GM20000 (cell line): ENCODE data around the gene HSPG2.

Experiments
- DNase-seq: peaks from one replicate; pipeline ENCODE4 v3.0.0; 2012; ENCODE audit warnings: low spot score
- TF ChIP-seq, protein P1 (sequence below): IDR thresholded peaks from 2 replicates; pipeline ENCODE4 v1.5.1; 2012; ENCODE audit warnings: mild to moderate bottlenecking, control low read depth; ENCODE audit errors: extremely low read depth, missing control alignments

HSPG2 gene

DNA sequence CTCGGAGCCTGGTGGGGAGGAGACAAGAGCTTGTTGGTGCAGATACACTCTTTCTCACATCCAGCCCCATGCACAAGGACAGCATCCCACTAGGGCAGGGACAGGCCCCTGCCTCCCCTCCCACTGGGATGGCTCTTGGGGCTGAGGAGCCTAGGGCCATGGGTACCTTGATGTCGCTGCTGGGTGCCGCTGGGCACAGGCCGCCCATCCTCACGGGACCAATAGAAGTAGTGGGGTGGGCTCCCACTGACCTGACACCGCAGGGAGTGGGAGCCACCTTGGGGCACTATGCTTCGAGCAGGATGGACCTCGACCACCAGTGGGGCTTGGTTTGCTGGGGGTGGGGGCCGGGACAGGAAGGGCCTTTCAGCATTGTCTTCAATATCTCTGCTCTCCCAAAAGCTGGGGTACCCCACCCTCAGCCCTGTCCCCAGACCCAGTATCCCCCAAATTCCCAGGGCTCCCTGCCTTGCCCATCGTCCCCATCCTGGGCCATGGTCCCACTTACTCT, 77.4 kb downstream of the HSPG2 start:
- TF ChIP-seq, protein P1, sequence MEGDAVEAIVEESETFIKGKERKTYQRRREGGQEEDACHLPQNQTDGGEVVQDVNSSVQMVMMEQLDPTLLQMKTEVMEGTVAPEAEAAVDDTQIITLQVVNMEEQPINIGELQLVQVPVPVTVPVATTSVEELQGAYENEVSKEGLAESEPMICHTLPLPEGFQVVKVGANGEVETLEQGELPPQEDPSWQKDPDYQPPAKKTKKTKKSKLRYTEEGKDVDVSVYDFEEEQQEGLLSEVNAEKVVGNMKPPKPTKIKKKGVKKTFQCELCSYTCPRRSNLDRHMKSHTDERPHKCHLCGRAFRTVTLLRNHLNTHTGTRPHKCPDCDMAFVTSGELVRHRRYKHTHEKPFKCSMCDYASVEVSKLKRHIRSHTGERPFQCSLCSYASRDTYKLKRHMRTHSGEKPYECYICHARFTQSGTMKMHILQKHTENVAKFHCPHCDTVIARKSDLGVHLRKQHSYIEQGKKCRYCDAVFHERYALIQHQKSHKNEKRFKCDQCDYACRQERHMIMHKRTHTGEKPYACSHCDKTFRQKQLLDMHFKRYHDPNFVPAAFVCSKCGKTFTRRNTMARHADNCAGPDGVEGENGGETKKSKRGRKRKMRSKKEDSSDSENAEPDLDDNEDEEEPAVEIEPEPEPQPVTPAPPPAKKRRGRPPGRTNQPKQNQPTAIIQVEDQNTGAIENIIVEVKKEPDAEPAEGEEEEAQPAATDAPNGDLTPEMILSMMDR = no peak
- no peak for DNase-seq

DNA sequence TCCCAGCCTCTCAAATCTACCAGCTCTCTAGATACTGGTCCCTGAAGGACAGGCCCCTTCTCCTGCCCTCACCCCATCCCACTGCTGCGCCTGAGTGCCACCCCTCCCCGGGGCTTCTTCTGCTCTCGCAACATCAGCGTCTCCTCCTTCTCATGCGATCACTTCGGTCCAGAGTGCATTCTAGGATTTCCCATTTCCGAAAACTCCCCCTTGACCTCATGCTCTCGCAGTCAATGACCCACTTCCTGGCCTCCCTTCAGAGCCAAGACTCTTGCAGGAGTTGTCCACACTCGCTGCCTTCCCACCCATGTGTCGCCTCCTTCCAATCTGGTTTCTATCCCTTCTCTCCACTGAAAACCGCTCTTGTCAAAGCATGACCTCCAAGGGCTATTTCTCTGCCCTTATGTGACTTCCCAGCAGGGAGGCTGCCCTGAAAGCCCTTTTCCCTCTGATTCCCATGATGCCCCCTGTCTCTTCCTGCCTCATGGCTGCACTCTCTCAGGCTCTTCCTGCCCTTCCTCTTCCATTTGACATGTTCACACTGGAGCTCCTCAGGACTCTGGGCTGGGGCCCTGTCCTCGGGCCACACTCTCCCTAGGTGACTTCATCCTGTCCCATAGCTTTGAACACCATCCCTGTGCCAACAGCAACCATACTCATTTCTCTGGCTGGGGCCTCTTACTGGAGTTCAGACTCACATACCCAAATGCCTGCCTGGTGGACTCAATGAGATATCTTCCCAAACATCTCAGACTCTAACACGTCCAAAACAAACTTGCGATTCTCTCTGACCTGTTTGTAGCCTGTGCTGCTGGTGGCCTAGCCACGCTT, 79.1 kb downstream of the HSPG2 start:
- TF ChIP-seq, protein P1 = no peak
- no peak for DNase-seq

DNA sequence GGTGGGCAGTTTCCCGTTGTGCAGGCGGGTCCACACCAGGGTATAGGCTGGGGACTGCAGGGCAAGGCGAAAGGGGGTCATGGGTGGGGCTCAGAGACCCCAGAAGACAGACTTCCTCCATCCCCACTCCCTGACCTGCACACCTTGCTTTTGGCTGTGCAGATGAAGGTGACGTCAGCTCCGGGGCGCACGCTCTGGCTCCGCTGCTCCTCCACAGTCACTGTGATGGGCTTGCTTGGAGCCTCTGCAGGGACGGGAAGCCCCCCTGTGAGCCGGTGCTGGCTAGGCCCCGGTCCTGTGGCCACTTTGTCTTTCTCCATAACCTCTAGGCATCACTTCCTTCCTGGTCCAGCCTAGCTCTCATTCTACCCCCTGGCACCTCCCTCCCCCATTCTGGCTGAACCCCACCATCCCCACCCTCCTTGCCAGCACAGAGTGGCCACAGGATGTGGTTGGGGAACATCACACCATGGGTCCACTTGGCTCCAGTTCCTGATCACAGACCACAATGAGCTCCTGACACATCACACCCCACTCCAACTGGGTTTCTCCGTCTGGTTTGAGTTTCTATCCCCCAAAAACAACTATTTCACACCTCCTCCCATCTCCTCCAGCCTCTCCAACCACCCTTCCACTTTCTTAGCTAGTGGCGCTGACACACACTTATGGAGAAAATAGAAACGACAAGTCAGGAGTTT, 79.8 kb downstream of the HSPG2 start:
- no peak for DNase-seq
- TF ChIP-seq, protein P1 = no peak

DNA sequence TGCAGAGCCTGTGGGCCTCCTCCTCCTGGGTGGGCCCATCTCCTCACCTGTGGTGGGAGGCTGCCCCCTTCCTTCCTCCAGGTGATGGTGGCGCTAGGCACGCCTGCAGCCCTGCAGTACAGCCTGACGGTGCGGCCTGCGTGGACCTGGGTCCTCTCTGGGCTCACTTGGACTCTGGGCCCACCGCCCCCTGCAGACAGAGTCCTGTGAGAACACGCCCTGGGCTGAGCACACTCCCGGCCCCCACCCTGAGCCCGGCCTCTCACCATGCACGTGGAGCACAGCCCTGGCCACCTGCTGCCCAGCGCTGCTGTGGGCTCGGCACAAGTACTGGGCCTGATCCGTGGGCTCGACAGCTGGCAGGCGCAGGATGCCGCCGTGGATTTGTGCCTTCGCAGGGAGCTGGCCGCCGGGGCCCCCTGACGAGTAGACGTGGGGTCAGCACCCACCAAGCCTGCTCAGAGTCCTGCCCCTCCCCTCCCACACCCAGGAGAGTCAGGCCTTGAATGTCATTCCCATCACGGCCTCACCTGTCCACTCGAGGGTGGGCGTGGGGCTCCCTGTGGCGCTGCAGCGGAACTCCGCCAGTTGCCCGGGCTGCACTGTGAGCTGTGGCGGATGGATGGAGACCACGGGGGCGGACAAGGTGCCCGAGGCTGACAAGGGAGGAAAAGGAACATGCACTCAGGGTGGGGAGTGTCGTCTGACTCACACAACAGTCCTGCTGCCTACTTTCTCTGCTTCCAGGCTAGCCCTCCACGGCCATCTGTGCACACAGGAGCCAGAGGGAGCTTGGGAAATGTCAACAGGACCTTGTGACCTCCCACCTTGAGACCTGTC, 81.6 kb downstream of the HSPG2 start:
- no peak for DNase-seq

DNA sequence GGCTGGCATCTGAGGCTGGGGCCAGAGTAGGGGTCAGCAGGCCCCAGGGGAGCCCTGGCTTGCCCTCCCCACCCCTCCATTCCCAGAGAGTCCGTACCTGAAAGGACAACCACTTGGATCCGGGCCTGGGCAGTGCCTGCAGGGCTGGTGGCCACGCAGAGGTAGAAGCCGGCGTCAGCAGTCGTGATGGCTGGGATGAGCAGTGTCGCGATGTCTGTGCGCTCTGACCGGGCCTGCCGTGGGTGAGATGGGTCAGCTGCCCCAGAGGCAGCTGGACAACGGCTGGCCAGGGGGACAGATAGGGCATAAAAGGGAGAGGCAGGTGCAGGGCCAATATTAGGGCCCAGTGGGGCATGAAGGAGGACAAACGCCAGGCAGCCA, 82.4 kb downstream of the HSPG2 start:
- TF ChIP-seq, protein P1 = no peak
- no peak for DNase-seq

More for the DNA sequence above, 81.6 kb downstream of the HSPG2 start:
- TF ChIP-seq, protein P1 = no peak

DNA sequence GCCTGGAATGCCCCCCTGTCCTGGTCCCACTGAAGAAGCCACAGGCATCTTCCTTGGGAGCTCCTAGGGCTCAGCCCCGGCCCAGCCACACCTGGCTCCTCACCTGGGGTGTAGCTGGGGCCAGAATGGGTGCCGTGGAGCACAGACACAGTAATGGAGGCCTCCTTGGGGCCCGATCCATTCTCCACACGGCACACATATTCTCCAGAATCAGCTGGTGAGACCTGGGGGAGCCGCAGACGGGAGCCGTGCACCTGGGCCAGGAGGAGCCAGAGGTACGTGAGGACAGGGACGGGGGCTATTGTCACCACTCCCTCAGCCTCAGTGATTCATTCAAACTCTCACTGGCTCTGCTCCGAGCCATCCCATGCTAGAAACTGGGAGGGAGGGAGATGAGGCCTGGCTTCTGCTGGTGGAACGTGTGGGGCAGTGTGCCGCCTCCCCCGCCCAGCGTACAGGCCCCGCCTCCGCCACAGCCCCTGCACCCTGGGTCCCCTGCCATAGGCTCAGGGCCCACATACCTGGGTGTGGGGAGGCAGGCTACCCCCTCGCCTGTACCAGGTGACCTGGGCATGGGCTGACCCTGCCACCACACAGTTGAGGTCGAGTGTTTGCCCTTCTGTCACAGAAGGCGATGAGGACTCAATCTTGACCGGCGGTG, 82.9 kb downstream of the HSPG2 start:
- TF ChIP-seq, protein P1 = no peak
- no peak for DNase-seq
